Neural progenitor cell (in vitro differentiated cells): Measurements from ENCODE around the gene CRP. TPM values are rescaled to one million over a fixed set of nuclear protein-coding genes. Genes with fewer than 3 reads are reported as not detected.

Experiments
- DNase-seq: peaks from one replicate; pipeline ENCODE4 v3.0.0-alpha.2; 2016; ENCODE audit warnings: low spot score
- H2AFZ ChIP-seq: fragments of 200-600 bp; sonication (generic); replicated peaks from 2 replicates; pipeline ENCODE4 v1.6.1; 2016; ENCODE audit warnings: antibody characterized with exemption
- H3F3A ChIP-seq: fragments of 200-600 bp; sonication (generic); 2 replicates; pipeline ENCODE4 v1.6.1; 2016; ENCODE audit warnings: antibody characterized with exemption, low read depth
- H3K27ac ChIP-seq: fragments of 200-600 bp; sonication (generic); 2 replicates; pipeline ENCODE4 v1.5.1; 2016; ENCODE audit warnings: mild to moderate bottlenecking
- H3K27me3 ChIP-seq: fragments of 200-600 bp; sonication (generic); 2 replicates; pipeline ENCODE4 v1.6.1; 2016; ENCODE audit warnings: mild to moderate bottlenecking, moderate library complexity
- H3K36me3 ChIP-seq: fragments of 200-600 bp; sonication (generic); 2 replicates; pipeline ENCODE4 v1.5.1; 2016
- H3K4me1 ChIP-seq: fragments of 200-600 bp; sonication (generic); 2 replicates; pipeline ENCODE4 v1.6.1; 2016; ENCODE audit warnings: mixed run types
- H3K4me2 ChIP-seq: fragments of 200-600 bp; sonication (generic); 2 replicates; pipeline ENCODE4 v1.6.1; 2016
- H3K4me3 ChIP-seq: fragments of 200-600 bp; sonication (generic); 2 replicates; pipeline ENCODE4 v1.5.1; 2016
- H3K79me2 ChIP-seq: fragments of 200-600 bp; sonication (generic); 2 replicates; pipeline ENCODE4 v1.6.1; 2016; ENCODE audit warnings: low read depth
- H3K9ac ChIP-seq: fragments of 200-600 bp; sonication (generic); 2 replicates; pipeline ENCODE4 v1.6.1; 2016
- H3K9me3 ChIP-seq: fragments of 200-600 bp; sonication (generic); 2 replicates; pipeline ENCODE4 v1.5.1; 2016; ENCODE audit warnings: low read depth
- H4K20me1 ChIP-seq: fragments of 200-600 bp; sonication (generic); 2 replicates; pipeline ENCODE4 v1.6.1; 2016; ENCODE audit warnings: low read depth
- H3K27ac Mint-ChIP-seq: 3 replicates; pipeline ENCODE4 v1.8.0; 2021; ENCODE audit warnings: mixed read lengths
- H3K27me3 Mint-ChIP-seq: 2 replicates; pipeline ENCODE4 v1.8.0; 2022; ENCODE audit warnings: low read depth, mild to moderate bottlenecking, inconsistent platforms, moderate library complexity, mixed read lengths; ENCODE audit not compliant: insufficient read depth
- H3K36me3 Mint-ChIP-seq: 3 replicates; pipeline ENCODE4 v1.8.0; 2021; ENCODE audit warnings: mixed read lengths
- H3K4me1 Mint-ChIP-seq: 3 replicates; pipeline ENCODE4 v1.8.0; 2021; ENCODE audit warnings: mixed read lengths
- H3K4me3 Mint-ChIP-seq: 3 replicates; pipeline ENCODE4 v1.8.0; 2021; ENCODE audit warnings: mild to moderate bottlenecking, moderate library complexity, mixed read lengths
- H3K9me3 Mint-ChIP-seq: 3 replicates; pipeline ENCODE4 v1.8.0; 2020; ENCODE audit warnings: mixed read lengths
- EZH2 ChIP-seq: fragments of 200-600 bp; sonication (generic); IDR thresholded peaks from 2 replicates; pipeline ENCODE4 v1.6.1; 2017; ENCODE audit warnings: antibody characterized with exemption, mild to moderate bottlenecking, moderate library complexity
- EZH2phosphoT487 ChIP-seq: fragments of 200-600 bp; sonication (generic); IDR thresholded peaks from 2 replicates; pipeline ENCODE4 v1.6.1; 2017; ENCODE audit warnings: antibody characterized with exemption
- total RNA-seq: library from RNA; depleted of rRNA; stranded (reverse); fragments of >200 nt; gene quantifications from 2 replicates; pipeline ENCODE4 v1.2.3, GENCODE V29; 2015; ENCODE audit warnings: low replicate concordance
- TF ChIP-seq, protein P1 (sequence below): fragments of 200-600 bp; sonication (generic); IDR thresholded peaks from 2 replicates; pipeline ENCODE4 v1.5.1; 2017; ENCODE audit warnings: antibody characterized with exemption, mild to moderate bottlenecking

CRP gene
- total RNA-seq, 1 donor from 2014 or later = not detected

- no peak overlapping the region for H3K4me3 ChIP-seq
- H3K27ac ChIP-seq = no peak overlapping the region
- no peaks in the 10 kb centered on the region for H3K79me2 ChIP-seq
- Mint-ChIP-seq H3K36me3 (no peaks in the 10 kb centered on the region), H3K27me3 (no peaks in the 10 kb centered on the region), H3K9me3 (no peaks in the 10 kb centered on the region), H3K27ac (no peak overlapping the region), H3K4me3 (no peak overlapping the region), H3K4me1 (no peaks in the 10 kb centered on the region)
- peaks cover 10% of the 10 kb centered on the region for H3K9me3 ChIP-seq
- H3K4me1 ChIP-seq = no peaks in the 10 kb centered on the region
- DNase-seq = no peak
- H2AFZ ChIP-seq = no peak overlapping the region
- H3K9ac ChIP-seq = no peak overlapping the region
- H3K36me3 ChIP-seq = no peaks in the 10 kb centered on the region
- no peak overlapping the region for H3K4me2 ChIP-seq
- TF ChIP-seq, protein P1, sequence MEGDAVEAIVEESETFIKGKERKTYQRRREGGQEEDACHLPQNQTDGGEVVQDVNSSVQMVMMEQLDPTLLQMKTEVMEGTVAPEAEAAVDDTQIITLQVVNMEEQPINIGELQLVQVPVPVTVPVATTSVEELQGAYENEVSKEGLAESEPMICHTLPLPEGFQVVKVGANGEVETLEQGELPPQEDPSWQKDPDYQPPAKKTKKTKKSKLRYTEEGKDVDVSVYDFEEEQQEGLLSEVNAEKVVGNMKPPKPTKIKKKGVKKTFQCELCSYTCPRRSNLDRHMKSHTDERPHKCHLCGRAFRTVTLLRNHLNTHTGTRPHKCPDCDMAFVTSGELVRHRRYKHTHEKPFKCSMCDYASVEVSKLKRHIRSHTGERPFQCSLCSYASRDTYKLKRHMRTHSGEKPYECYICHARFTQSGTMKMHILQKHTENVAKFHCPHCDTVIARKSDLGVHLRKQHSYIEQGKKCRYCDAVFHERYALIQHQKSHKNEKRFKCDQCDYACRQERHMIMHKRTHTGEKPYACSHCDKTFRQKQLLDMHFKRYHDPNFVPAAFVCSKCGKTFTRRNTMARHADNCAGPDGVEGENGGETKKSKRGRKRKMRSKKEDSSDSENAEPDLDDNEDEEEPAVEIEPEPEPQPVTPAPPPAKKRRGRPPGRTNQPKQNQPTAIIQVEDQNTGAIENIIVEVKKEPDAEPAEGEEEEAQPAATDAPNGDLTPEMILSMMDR = no peak
- TF ChIP-seq EZH2phosphoT487 (no peak), EZH2 (no peak)
- no peaks in the 10 kb centered on the region for H4K20me1 ChIP-seq
- no peaks in the 10 kb centered on the region for H3F3A ChIP-seq
- no peaks in the 10 kb centered on the region for H3K27me3 ChIP-seq
Observed at GRCh38 chr1:159704481-159704880, 9.9 kb downstream of the CRP start.

GRCh38 chr1:159700312-159700711 is 14.1 kb downstream of the CRP start:
- no peak overlapping the region for H3K4me3 Mint-ChIP-seq
- H3F3A ChIP-seq = no peaks in the 10 kb centered on the region
- no peak for DNase-seq
- H3K36me3 Mint-ChIP-seq = no peaks in the 10 kb centered on the region
- H3K27ac ChIP-seq = no peak overlapping the region
- H3K4me2 ChIP-seq = no peak overlapping the region
- TF ChIP-seq, protein P1 = no peak
- TF ChIP-seq EZH2 (no peak), EZH2phosphoT487 (no peak)
- no peaks in the 10 kb centered on the region for H3K36me3 ChIP-seq
- no peaks in the 10 kb centered on the region for H3K27me3 Mint-ChIP-seq
- H3K9me3 Mint-ChIP-seq = no peaks in the 10 kb centered on the region
- no peaks in the 10 kb centered on the region for H3K4me1 Mint-ChIP-seq
- no peaks in the 10 kb centered on the region for H4K20me1 ChIP-seq
- H3K9me3 ChIP-seq = peaks cover 27% of the 10 kb centered on the region
- no peaks in the 10 kb centered on the region for H3K27me3 ChIP-seq
- no peak overlapping the region for H3K27ac Mint-ChIP-seq
- no peak overlapping the region for H3K9ac ChIP-seq
- no peaks in the 10 kb centered on the region for H3K79me2 ChIP-seq
- no peaks in the 10 kb centered on the region for H3K4me1 ChIP-seq
- H3K4me3 ChIP-seq = no peak overlapping the region
- H2AFZ ChIP-seq = no peak overlapping the region

- Mint-ChIP-seq H3K36me3 (no peaks in the 10 kb centered on the region), H3K4me1 (no peaks in the 10 kb centered on the region), H3K4me3 (no peak overlapping the region), H3K27ac (no peak overlapping the region), H3K9me3 (no peaks in the 10 kb centered on the region), H3K27me3 (no peaks in the 10 kb centered on the region)
- H3K4me2 ChIP-seq = no peak overlapping the region
- no peak overlapping the region for H3K4me3 ChIP-seq
- no peaks in the 10 kb centered on the region for H3K4me1 ChIP-seq
- no peaks in the 10 kb centered on the region for H3F3A ChIP-seq
- H4K20me1 ChIP-seq = no peaks in the 10 kb centered on the region
- peaks cover 26% of the 10 kb centered on the region for H3K9me3 ChIP-seq
- DNase-seq = no peak
- H3K36me3 ChIP-seq = no peaks in the 10 kb centered on the region
- no peak overlapping the region for H2AFZ ChIP-seq
- TF ChIP-seq EZH2 (no peak), EZH2phosphoT487 (no peak)
- TF ChIP-seq, protein P1 = no peak
- H3K79me2 ChIP-seq = no peaks in the 10 kb centered on the region
- no peak overlapping the region for H3K27ac ChIP-seq
- no peak overlapping the region for H3K9ac ChIP-seq
- H3K27me3 ChIP-seq = no peaks in the 10 kb centered on the region
Observed at GRCh38 chr1:159699653-159700052, 14.7 kb downstream of the CRP start.

DNA sequence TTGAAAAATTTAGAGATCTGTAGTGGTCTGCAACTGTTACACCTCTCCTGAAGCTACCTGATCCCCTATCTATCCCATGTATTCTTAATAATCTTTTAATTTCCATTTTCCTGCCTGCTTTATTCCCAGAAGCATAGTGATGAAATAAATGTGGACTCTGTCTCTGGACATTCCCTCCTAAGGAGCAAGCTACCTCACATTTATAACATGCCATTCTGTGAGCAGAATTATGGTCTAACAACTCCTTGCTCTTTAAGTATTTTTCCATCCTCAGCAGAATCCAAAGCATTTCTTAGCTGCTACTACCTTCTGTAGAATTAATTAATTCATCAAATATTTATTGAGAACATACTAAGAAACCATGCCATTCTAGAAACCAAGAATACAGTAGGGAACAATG is 15.1 kb downstream of the CRP start:
- H3K27me3 Mint-ChIP-seq = no peaks in the 10 kb centered on the region
- H3K9me3 Mint-ChIP-seq = no peaks in the 10 kb centered on the region
- Histone ChIP-seq H3K9ac (no peak overlapping the region), H3K4me1 (no peaks in the 10 kb centered on the region), H2AFZ (no peak overlapping the region), H3K79me2 (no peaks in the 10 kb centered on the region), H3K27ac (no peak overlapping the region), H3K4me3 (no peak overlapping the region), H3K36me3 (no peaks in the 10 kb centered on the region), H4K20me1 (no peaks in the 10 kb centered on the region), H3F3A (no peaks in the 10 kb centered on the region), H3K4me2 (no peak overlapping the region), H3K9me3 (peaks cover 23% of the 10 kb centered on the region), H3K27me3 (no peaks in the 10 kb centered on the region)
- H3K36me3 Mint-ChIP-seq = no peaks in the 10 kb centered on the region
- TF ChIP-seq EZH2 = no peak
- TF ChIP-seq, protein P1 = no peak
- TF ChIP-seq EZH2phosphoT487 = no peak
- H3K4me3 Mint-ChIP-seq = no peak overlapping the region
- H3K27ac Mint-ChIP-seq = no peak overlapping the region
- no peak for DNase-seq
- no peaks in the 10 kb centered on the region for H3K4me1 Mint-ChIP-seq
